Esophagus squamous epithelium (tissue), 5 donors: ENCODE data around the gene SULT1E1. TPM values are rescaled to one million over a fixed set of nuclear protein-coding genes. Genes with fewer than 3 reads are reported as not detected.

Experiments
- DNase-seq: peaks from one replicate; lab custom pipeline; 2025; lab: John Stamatoyannopoulos, UW
- H3K27ac ChIP-seq, 4 donors: fragments of 200-600 bp; sonication (generic); one replicate each; pipeline ENCODE4 v1.5.1; 2016 to 2019; ENCODE audit warnings: mild to moderate bottlenecking in 1 of 4
- H3K27me3 ChIP-seq, 4 donors: fragments of 200-600 bp; sonication (generic); 1 replicate in 3 of 4; 2 replicates in 1 of 4; pipeline versions ENCODE4 v1.5.1 to v1.6.0; 2017 to 2021; ENCODE audit warnings: antibody characterized with exemption in 1 of 4
- H3K36me3 ChIP-seq, 3 donors: fragments of 200-600 bp; sonication (generic); one replicate each; pipeline ENCODE4 v1.5.1; 2016 to 2019
- H3K4me1 ChIP-seq, 3 donors: fragments of 200-600 bp; sonication (generic); one replicate each; pipeline ENCODE4 v1.5.1; 2017 to 2019
- H3K4me3 ChIP-seq, 4 donors: fragments of 200-600 bp; sonication (generic); 1 replicate in 3 of 4; 2 replicates in 1 of 4; pipeline ENCODE4 v1.5.1; 2016 to 2019; ENCODE audit warnings: mild to moderate bottlenecking in 2 of 4, moderate library complexity in 1 of 4
- H3K9me3 ChIP-seq, 3 donors: fragments of 200-600 bp; sonication (generic); one replicate each; pipeline ENCODE4 v1.5.1; 2016 to 2019
- CTCF ChIP-seq, 6 experiments: fragments of 450-650 bp in 4 of 6; fragments of 200-600 bp in 2 of 6; sonication (generic) in 2 of 6; IDR thresholded peaks; one replicate each; pipeline ENCODE4 v1.5.1; 2016 to 2019; ENCODE audit warnings: antibody characterized with exemption in 6 of 6, mild to moderate bottlenecking in 4 of 6, moderate library complexity in 4 of 6
- POLR2A ChIP-seq, 4 donors: fragments of 450-650 bp; IDR thresholded peaks; one replicate each; pipeline ENCODE4 v1.6.1; 2017; ENCODE audit warnings: antibody characterized with exemption in 4 of 4, mild to moderate bottlenecking in 4 of 4, moderate library complexity in 3 of 4
- WGBS, 2 donors: methylation state at CpG; one replicate each; pipeline ENCODE4 v1.1.5; 2018; 5-methylcytosine and 5-hydroxymethylcytosine counted together
- intact Hi-C: fragments of 100-400 bp; cut with DNase I; formaldehyde crosslinking; loops from one replicate; pipeline ENCODE4 v1.15.0; 2022
- total RNA-seq, 4 donors: library from RNA; depleted of rRNA; stranded (reverse); fragments of >200 nt; gene quantifications; one replicate each; pipeline ENCODE4 v1.1.0, GENCODE V29; 2016
- donor health status: DM: yes; HTN: yes; CAD: no.

SULT1E1 gene
- total RNA-seq, 4 donors from 2014 or later = 0.61 to 13.5 TPM; not detected in 2

- H3K27ac ChIP-seq = no peak overlapping the region
- intact Hi-C loops = no loop called here
- no peaks in the 10 kb centered on the region for H3K9me3 ChIP-seq
- no peaks in the 10 kb centered on the region for H3K36me3 ChIP-seq
- no peak overlapping the region for H3K4me3 ChIP-seq
- H3K4me1 ChIP-seq = no peaks in the 10 kb centered on the region
- WGBS, 2 donors = 61 to 70% methylated on average over 2 of the region's 2 CpGs
- no peaks in the 10 kb centered on the region for H3K27me3 ChIP-seq
- TF ChIP-seq POLR2A (IDR thresholded peaks at IDR 0.05) (no peak), CTCF (IDR thresholded peaks at IDR 0.05) (no peak)
- DNase-seq = no peak
These were observed 17.5 kb upstream of the SULT1E1 start for GRCh38 chr4:69877453-69877852.

GRCh38 chr4:69876071-69876470 lies 16.1 kb upstream of the SULT1E1 start:
- intact Hi-C loops = no loop called here

DNA sequence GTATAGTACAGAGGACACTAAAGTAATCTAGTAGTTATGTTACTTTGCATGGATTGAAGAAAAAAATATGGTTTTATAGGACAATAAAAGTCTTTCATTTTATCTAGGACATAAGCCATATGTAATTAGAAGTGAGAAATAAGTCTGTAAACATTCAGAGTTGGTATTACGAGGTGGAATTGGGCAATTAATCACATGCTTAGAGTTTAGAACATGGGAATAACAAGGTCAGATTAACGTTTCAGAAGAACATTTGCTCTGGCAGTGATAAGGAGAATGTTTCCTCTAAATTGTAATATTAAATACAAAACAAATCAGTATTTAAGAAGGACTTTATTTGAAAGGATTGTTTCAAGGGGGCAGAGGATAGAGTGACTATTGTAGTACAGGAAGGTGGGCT lies 15.6 kb upstream of the SULT1E1 start:
- H3K27ac ChIP-seq = no peak overlapping the region
- intact Hi-C loops = no loop called here
- H3K36me3 ChIP-seq = no peaks in the 10 kb centered on the region
- no peak overlapping the region for H3K4me3 ChIP-seq
- no peaks in the 10 kb centered on the region for H3K27me3 ChIP-seq
- 35 to 41% methylated on average over 2 of the region's 2 CpGs for WGBS, 2 donors
- no peaks in the 10 kb centered on the region for H3K4me1 ChIP-seq
- no peak for DNase-seq
- TF ChIP-seq POLR2A (IDR thresholded peaks at IDR 0.05) (no peak), CTCF (IDR thresholded peaks at IDR 0.05) (no peak)
- no peaks in the 10 kb centered on the region for H3K9me3 ChIP-seq

More at GRCh38 chr4:69876071-69876470, 16.1 kb upstream of the SULT1E1 start:
- WGBS, 2 donors = 68 to 71% methylated on average over 3 of the region's 3 CpGs
- DNase-seq = no peak
- H3K4me1 ChIP-seq = no peaks in the 10 kb centered on the region
- no peak for TF ChIP-seq CTCF (IDR thresholded peaks at IDR 0.05)
- TF ChIP-seq POLR2A (IDR thresholded peaks at IDR 0.05) = no peak
- no peaks in the 10 kb centered on the region for H3K9me3 ChIP-seq
- H3K27me3 ChIP-seq = no peaks in the 10 kb centered on the region
- no peak overlapping the region for H3K27ac ChIP-seq
- H3K36me3 ChIP-seq = no peaks in the 10 kb centered on the region
- no peak overlapping the region for H3K4me3 ChIP-seq

DNA sequence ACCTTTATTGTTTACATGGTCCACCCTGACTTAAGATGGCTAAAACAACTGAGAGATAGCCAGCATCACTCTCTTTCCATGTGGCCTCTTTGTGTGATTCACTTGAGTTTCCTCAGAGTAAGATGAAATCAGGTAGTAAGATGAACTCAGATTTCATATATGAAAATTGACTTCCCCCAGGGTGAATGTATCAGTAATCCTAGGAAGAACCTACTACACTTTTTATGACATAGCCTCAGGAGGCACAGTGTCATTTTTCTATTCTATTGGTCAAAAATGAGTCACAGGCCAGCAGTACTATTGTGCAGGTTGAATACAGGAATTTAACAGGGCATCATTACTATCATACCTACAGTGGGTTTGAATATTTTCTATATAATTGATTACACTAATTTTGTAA lies 14.6 kb upstream of the SULT1E1 start:
- H3K27me3 ChIP-seq = no peaks in the 10 kb centered on the region
- H3K4me1 ChIP-seq = no peaks in the 10 kb centered on the region
- H3K9me3 ChIP-seq = no peaks in the 10 kb centered on the region
- no peak for TF ChIP-seq CTCF (IDR thresholded peaks at IDR 0.05)
- H3K27ac ChIP-seq = no peak overlapping the region
- intact Hi-C loops = no loop called here
- DNase-seq = no peak
- H3K36me3 ChIP-seq = no peaks in the 10 kb centered on the region
- no peak overlapping the region for H3K4me3 ChIP-seq

- TF ChIP-seq CTCF (IDR thresholded peaks at IDR 0.05) (no peak), POLR2A (IDR thresholded peaks at IDR 0.05) (no peak)
- Histone ChIP-seq H3K9me3 (no peaks in the 10 kb centered on the region), H3K4me1 (peaks cover 0 to 11% (median 4%) of the 10 kb centered on the region in 3 donors), H3K36me3 (no peaks in the 10 kb centered on the region), H3K27ac (no peak overlapping the region), H3K4me3 (no peak overlapping the region), H3K27me3 (no peaks in the 10 kb centered on the region)
- WGBS, 2 donors = 43 to 55% methylated on average over 1 of the region's 1 CpG
- intact Hi-C loops = no loop called here
- no peak for DNase-seq
These were observed 1.8 kb upstream of the SULT1E1 start for GRCh38 chr4:69861756-69862155.
